ENCODE measurements around the gene TRMT6. TPM values are rescaled to one million over a fixed set of nuclear protein-coding genes. Genes with fewer than 3 reads are reported as not detected.

The TRMT6 gene
- total RNA-seq, 2 donors from 2014 or later, result 16.9 to 19.1 TPM

DNA sequence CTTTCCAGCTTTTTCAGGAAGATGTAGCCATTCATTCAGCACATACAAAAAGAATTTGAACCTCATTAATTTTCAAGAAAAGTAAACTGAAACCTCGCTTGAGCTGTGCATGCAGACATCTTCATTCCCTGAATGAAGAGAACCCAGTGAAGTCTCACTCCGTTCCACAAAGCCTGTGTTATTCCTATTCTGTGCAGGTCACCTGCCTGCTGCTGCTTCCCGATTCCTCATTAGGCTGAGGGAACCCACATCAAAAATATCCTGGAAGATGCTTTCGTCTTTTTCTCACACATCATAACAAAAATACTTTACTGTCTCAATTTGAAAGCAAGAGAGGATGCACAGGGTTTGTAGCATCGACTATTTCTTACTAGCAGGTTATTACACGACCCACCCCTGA, 40.1 kb downstream of the TRMT6 start:
- no peaks in the 10 kb centered on the region for H3K9me3 Mint-ChIP-seq
- Histone ChIP-seq H3K36me3 (ENCODE audit: control insufficient read depth, insufficient read depth, low read length) (no peaks in the 10 kb centered on the region), H3K27me3 (ENCODE audit: control insufficient read depth, insufficient read depth, low read length, poor library complexity, severe bottlenecking) (peaks cover 26% of the 10 kb centered on the region), H3K4me3 (ENCODE audit: low read length) (no peak overlapping the region), H3K27ac (ENCODE audit: low read depth, low read length) (no peak overlapping the region), H3K4me1 (ENCODE audit: control insufficient read depth, insufficient read depth, low read length) (no peaks in the 10 kb centered on the region), H3K9me3 (ENCODE audit: control insufficient read depth, low read length) (no peaks in the 10 kb centered on the region), H3K9ac (ENCODE audit: extremely low read depth, low read length, poor library complexity, severe bottlenecking) (no peak overlapping the region)
- H3K4me1 Mint-ChIP-seq, result peaks cover 11% of the 10 kb centered on the region
- H3K4me3 Mint-ChIP-seq, result no peak overlapping the region
- TF ChIP-seq, protein P1, sequence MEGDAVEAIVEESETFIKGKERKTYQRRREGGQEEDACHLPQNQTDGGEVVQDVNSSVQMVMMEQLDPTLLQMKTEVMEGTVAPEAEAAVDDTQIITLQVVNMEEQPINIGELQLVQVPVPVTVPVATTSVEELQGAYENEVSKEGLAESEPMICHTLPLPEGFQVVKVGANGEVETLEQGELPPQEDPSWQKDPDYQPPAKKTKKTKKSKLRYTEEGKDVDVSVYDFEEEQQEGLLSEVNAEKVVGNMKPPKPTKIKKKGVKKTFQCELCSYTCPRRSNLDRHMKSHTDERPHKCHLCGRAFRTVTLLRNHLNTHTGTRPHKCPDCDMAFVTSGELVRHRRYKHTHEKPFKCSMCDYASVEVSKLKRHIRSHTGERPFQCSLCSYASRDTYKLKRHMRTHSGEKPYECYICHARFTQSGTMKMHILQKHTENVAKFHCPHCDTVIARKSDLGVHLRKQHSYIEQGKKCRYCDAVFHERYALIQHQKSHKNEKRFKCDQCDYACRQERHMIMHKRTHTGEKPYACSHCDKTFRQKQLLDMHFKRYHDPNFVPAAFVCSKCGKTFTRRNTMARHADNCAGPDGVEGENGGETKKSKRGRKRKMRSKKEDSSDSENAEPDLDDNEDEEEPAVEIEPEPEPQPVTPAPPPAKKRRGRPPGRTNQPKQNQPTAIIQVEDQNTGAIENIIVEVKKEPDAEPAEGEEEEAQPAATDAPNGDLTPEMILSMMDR (conservative IDR thresholded peaks at IDR 0.05), result no peak
- no peak overlapping the region for H3K27ac Mint-ChIP-seq
- peaks cover 15% of the 10 kb centered on the region for H3K27me3 Mint-ChIP-seq (ENCODE audit: insufficient read depth)
- H3K36me3 Mint-ChIP-seq (ENCODE audit: low read depth), result no peaks in the 10 kb centered on the region
- WGBS, 2 experiments (ENCODE audit: insufficient coverage in 1 of 2, insufficient read length in 1 of 2), result 74 to 79% methylated on average over 3 to 6 of the region's 6 CpGs
- no peak for DNase-seq

DNA sequence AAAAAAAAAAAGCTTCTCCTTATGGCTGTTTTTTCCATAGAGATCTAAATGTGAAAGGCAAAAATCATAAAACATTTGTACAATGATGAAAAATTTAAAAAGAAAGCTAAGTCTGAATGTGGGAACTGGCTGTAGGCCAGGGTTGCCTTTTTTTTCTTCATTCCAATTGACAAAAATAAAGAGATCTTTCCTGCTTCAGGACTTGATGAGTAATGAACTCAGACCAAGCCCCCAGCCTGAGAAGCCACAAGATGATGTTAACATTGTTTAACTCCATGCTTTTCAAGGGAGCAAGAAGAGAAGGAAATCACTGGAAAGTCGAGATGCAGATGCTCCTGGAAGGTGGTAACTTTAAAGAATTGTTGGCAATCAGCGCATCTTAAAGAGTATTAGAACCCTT, 41.4 kb downstream of the TRMT6 start:
- Mint-ChIP-seq H3K4me1 (peaks cover 11% of the 10 kb centered on the region), H3K9me3 (no peaks in the 10 kb centered on the region), H3K27me3 (ENCODE audit: insufficient read depth) (peaks cover 17% of the 10 kb centered on the region), H3K4me3 (no peak overlapping the region), H3K27ac (no peak overlapping the region), H3K36me3 (ENCODE audit: low read depth) (no peaks in the 10 kb centered on the region)
- Histone ChIP-seq H3K4me1 (ENCODE audit: control insufficient read depth, insufficient read depth, low read length) (no peaks in the 10 kb centered on the region), H3K27ac (ENCODE audit: low read depth, low read length) (no peak overlapping the region), H3K9me3 (ENCODE audit: control insufficient read depth, low read length) (no peaks in the 10 kb centered on the region), H3K36me3 (ENCODE audit: control insufficient read depth, insufficient read depth, low read length) (no peaks in the 10 kb centered on the region), H3K9ac (ENCODE audit: extremely low read depth, low read length, poor library complexity, severe bottlenecking) (no peak overlapping the region), H3K27me3 (ENCODE audit: control insufficient read depth, insufficient read depth, low read length, poor library complexity, severe bottlenecking) (peaks cover 26% of the 10 kb centered on the region), H3K4me3 (ENCODE audit: low read length) (no peak overlapping the region)
- DNase-seq, result no peak
- 83 to 100% methylated on average over 1 to 2 of the region's 2 CpGs for WGBS, 2 experiments (ENCODE audit: insufficient coverage in 1 of 2, insufficient read length in 1 of 2)
- TF ChIP-seq, protein P1 (conservative IDR thresholded peaks at IDR 0.05), result no peak

DNA sequence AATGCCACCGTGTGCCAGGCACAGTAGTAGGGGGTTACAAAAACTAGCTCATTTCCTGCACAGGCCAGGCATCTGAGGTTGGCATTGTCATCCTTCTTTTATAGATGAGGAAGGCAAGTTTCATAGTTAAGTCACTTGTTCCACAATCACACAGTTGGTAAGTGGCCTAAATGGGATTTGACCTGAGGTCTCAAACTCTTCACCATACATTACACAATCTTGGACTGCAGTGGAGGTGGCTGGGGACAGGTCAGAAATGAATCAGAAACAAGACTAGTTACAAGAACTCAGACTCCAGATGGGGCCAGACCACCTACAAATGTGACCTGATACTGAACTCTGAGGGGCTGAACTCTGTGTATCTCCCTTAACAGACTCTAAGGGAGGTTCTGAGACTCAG, 49.4 kb downstream of the TRMT6 start:
- peaks cover 7% of the 10 kb centered on the region for H3K27me3 Mint-ChIP-seq (ENCODE audit: insufficient read depth)
- Histone ChIP-seq H3K36me3 (ENCODE audit: control insufficient read depth, insufficient read depth, low read length) (no peaks in the 10 kb centered on the region), H3K4me1 (ENCODE audit: control insufficient read depth, insufficient read depth, low read length) (no peaks in the 10 kb centered on the region), H3K27ac (ENCODE audit: low read depth, low read length) (no peak overlapping the region), H3K9ac (ENCODE audit: extremely low read depth, low read length, poor library complexity, severe bottlenecking) (no peak overlapping the region), H3K27me3 (ENCODE audit: control insufficient read depth, insufficient read depth, low read length, poor library complexity, severe bottlenecking) (no peaks in the 10 kb centered on the region), H3K9me3 (ENCODE audit: control insufficient read depth, low read length) (no peaks in the 10 kb centered on the region), H3K4me3 (ENCODE audit: low read length) (no peak overlapping the region)
- no peaks in the 10 kb centered on the region for H3K9me3 Mint-ChIP-seq
- no peak overlapping the region for H3K27ac Mint-ChIP-seq
- H3K36me3 Mint-ChIP-seq (ENCODE audit: low read depth), result no peaks in the 10 kb centered on the region
- no peak for DNase-seq
- TF ChIP-seq, protein P1 (conservative IDR thresholded peaks at IDR 0.05), result no peak
- H3K4me3 Mint-ChIP-seq, result no peak overlapping the region
- no peaks in the 10 kb centered on the region for H3K4me1 Mint-ChIP-seq
- WGBS, 2 experiments (ENCODE audit: insufficient coverage in 1 of 2, insufficient read length in 1 of 2), result 93 to 100% methylated on average over 1 of the region's 1 CpG
